Brain pericyte (primary cell): ENCODE results near the gene ZDHHC17.
A peak's percentile ranks its signal among the peaks of the same experiment; 100 is the strongest.
"Not testable (repeated sequence)": the region's sequence is repeated elsewhere in the genome, so short reads cannot be mapped to it uniquely, and the experiment has no call there.

Experiments used
- DNase-seq: peaks from one replicate; pipeline ENCODE4 v3.0.0-alpha.2; 2012; ENCODE audit warnings: low read depth, low spot score

The ZDHHC17 gene, protein sequence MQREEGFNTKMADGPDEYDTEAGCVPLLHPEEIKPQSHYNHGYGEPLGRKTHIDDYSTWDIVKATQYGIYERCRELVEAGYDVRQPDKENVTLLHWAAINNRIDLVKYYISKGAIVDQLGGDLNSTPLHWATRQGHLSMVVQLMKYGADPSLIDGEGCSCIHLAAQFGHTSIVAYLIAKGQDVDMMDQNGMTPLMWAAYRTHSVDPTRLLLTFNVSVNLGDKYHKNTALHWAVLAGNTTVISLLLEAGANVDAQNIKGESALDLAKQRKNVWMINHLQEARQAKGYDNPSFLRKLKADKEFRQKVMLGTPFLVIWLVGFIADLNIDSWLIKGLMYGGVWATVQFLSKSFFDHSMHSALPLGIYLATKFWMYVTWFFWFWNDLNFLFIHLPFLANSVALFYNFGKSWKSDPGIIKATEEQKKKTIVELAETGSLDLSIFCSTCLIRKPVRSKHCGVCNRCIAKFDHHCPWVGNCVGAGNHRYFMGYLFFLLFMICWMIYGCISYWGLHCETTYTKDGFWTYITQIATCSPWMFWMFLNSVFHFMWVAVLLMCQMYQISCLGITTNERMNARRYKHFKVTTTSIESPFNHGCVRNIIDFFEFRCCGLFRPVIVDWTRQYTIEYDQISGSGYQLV

DNA sequence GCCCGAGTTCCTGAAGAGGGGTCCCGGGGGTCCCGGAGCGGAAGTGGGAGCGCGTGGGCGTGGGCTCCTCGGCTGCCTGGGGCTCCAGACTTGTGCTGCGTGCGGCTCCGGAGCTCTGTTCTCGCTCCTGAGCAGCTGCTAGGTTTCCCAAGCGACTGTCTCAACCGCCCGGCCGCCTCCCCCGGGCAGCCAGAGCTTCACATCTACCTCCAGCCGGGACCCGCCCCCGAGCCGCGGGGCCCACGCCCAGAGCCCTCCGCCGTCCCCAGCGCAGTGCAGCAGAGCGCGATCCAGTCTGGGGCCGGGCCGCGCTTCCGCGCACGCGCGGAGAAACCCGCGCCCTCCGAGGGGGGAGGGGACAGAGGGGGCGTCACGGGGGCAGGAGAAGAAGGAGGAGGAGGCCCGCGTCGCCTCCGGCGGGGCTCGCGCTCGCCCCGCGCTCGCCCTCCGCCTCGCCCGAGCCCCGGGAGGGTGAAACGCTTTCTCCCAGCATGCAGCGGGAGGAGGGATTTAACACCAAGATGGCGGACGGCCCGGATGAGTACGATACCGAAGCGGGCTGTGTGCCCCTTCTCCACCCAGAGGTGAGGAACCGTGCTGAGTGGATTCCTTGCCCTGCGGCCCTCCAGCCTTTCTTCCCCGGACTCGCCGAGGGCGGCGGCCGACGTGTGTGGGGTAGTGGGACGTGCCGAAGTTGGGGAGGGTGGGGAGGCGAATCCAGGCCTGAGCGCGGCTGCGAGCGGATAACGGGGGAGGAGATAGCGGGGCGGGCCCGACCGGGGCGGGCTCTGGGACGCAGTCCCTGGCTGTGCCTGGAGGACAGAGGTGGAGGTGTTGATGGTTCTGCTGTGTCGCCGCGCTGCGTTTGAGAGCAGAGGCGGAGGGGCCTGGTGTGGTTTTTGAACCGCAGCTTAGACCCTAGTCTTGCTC is at the start of gene ZDHHC17:
Gene ZDHHC17 (plus strand): TSS at position 370 of the 930 bp plus-strand sequence. CDS start 122 bp downstream, at position 492.
- DNase-seq, result peak; percentile 86

DNA sequence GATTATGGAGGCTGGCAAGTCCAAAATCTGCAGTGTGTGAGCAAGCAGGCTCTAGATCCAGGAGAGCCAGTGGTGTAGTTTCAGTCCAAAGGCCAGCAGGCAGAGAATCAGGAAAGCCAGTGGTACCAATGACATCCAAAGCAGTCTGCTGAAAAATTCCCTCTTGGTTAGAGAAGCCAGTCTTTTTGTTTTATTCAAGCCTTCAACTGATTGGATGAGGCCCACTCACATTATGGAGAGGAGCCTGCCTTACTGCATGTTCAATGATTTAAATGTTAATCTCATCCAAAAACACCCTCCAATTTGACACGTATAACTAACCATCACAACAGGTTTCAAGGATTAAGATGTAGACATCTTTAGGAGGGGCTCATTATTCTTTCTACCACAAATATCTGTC is 49.5 kb upstream of the ZDHHC17 start:
- no peak for DNase-seq

DNA sequence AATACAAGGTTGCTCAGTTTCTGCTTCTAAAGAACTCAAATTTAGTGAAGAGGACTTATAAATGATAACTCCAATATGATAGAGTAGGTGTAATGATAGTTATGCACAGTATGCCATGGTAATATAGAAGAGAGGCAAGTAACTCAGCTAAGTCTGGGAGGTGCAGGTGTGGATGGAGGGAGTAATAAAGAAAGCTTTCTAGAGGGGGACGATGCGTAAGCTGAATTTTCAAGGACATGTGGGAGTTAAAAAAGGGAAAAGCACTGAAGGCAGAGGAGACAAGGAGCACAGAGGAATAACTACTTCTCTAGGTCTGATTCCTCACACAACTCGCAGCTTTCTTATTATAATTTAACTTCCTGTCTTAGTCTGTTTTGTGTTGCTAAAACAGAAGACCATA is 49.1 kb upstream of the ZDHHC17 start:
- DNase-seq, result no peak

DNA sequence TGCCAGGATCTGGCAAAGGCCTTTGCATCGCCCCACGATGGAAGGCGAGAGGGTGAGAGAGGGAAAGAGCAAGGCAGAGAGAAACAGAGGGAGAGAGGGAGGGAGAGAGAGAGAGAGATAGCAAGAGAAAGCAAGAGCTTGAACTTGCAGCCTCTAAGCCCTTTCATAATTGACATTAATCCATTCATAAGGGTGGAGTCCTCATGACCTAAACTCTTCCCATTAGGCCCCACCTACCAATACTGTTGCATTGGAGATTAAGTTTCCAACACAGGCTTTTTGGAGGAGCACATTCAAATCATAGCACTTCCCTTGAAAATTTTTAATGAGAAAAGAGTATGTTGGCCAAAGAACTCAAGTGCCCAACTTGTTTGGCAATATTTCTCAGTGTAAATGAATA is 48.6 kb upstream of the ZDHHC17 start:
- DNase-seq, result no peak

DNA sequence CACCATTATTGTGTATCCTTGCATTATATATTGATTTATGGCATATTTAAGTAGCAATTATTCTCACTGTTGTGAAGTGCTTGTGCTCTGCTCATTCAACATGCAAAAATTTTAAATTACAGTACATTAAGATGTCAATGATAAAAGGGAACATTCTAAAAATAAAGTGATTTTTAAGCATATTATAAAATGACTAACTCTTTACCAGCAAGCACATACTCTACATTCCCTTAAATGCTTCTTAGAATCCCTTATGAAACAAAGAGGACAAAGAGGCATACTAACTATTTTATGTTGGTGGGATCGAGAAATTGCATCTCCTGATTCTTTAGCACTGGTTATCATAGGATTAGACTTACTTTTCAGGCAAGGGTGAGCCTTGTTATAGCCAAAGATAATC is 46.6 kb upstream of the ZDHHC17 start:
- DNase-seq, result no peak

DNA sequence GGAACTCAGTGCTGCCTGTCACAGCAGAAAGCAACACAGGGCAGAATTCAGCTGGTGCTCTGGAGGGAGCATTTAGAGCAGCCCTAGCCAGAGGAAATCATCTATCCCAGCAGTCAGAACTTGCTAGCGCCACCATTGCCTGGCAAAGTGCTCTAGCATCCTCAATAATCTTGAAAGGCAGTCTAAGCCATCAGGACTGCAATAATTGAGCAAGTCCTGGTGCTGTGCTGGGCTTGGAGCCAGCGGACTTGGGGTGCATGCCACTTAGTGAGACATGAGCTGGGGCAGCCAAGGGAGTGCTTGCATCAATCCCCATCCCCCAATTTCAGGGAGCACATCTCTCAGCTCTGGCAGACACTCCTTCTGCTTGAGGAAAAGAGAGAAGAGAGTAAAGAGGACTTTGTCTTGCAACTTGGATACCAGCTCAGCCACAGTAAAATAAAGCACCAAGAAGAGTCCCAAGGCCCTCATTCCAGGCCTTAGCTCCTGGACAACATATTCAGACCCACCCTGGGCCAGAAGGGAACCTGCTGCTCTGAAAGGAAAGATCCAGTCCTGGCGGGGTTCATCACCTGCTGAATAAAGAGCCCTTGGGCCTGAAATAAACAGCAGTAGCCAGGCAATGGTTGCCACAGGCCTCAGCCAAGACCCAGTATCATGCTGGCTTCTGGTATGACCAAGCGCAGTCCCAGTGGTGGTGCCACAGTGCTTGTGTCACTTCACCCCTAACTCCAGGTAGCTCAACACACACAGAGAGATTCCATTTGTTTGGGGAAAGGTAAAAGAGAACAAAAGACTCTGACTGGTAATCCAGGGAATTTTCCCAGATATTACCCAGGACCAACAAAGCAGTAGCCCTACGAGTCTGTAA is 44.5 kb upstream of the ZDHHC17 start:
- no peak for DNase-seq

DNA sequence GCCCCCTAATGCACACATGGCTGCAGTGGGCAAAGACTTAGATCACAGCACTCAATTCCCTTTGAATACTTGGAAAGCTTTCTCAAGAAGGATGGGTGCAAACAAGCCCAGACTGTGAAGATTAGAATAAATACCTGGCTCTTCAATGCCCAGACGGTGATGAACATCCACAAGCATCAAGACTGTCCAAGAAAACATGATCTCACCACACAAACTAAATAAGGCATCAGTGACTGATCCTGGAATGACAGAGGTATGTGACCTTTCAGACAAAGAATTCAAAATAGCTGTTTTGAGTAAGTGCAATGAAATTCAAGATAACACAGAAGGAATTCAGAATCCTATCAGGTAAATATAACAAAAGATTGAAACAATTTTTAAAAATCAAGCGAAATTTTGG is 43.8 kb upstream of the ZDHHC17 start:
- no peak for DNase-seq

DNA sequence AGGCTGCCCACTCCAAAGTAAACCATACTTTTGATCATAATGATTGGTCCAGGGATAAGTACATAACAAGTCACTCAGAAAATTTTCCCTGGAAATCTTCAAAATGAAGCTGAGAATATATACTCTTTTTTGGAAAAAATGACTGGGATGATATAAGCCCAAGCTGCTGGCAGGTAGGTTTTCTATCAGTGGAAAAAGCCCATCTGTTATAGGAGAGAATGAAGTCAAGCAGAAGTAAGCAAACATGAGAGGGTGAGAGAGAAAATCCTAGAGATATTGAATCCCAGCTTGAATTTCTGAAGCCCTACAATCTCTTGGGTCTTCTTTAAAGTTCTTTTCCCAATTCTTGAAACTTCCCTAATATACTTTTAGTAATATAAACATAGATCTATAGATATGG is 37.3 kb upstream of the ZDHHC17 start:
- no peak for DNase-seq

DNA sequence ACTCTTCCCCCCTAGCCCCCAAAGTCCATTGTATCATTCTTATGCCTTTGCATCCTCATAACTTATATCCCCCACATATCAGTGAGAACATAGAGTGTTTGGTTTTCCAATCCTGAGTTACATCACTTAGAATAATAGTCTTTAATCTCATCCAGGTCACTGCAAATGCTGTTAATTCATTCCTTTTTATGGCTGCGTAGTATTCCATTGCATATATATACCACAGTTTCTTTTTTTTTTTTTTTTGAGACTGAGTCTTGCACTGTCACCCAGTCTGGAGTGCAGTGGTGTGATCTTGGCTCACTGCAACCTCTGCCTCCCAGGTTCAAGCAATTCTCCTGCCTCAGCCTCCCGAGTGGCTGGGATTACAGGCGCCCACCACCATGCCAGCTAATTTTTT is 31.7 kb upstream of the ZDHHC17 start:
- not testable (repeated sequence) for DNase-seq

DNA sequence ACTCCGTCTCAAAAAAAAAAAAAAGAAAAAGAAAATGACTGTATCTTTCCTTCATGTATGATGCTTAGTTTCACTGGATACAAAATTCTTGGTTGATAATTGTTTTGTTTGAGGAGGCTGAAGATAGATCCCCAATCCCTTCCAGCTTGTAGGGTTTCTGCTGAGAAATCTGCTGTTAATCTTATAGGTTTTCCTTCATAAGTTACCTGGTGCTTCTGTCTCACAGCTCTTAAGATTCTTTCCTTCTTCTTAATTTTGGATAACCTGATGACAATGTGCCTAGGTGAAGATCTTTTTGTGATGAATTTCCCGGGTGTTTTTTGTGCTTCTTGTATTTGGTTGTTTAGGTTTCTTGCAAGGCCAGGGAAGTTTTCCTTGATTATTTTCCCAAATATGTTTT is 26.2 kb upstream of the ZDHHC17 start:
- not testable (repeated sequence) for DNase-seq

DNA sequence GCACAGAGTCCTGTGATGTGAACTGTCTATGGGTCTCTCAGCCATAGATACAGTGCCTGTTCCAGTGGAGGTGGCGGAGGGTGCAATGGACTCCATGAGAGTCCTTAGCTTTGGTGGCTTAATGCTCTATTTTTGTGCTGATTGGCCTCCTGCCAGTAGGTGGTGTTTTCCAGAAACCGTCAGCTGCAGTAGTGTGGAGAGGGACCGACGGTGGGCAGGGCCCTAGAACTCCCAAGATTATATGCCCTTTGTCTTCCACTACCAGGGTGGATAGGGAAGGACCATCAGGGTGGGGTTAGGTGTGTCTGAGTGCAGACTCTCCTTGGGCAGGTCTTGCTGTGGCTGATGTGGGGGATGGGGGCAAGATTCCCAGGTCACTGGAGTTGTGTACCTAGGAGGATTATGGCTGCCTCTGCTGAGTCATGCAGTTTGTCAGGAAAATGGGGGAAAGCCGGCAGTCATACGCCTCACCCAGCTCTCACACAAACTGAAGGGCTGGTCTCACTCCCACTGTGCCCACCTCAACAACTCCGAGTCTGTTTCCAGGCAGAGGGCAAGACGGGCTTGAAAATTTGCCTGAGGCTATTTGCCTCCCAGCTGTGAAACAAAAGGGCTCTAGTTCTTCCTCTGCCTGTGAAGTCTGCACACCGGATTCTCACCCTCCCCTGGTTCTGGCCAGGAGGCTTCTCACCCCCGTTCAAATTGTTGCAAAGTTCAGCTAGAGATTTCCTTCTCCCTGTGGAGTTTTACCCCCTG is 24.9 kb upstream of the ZDHHC17 start:
- DNase-seq, result no peak

DNA sequence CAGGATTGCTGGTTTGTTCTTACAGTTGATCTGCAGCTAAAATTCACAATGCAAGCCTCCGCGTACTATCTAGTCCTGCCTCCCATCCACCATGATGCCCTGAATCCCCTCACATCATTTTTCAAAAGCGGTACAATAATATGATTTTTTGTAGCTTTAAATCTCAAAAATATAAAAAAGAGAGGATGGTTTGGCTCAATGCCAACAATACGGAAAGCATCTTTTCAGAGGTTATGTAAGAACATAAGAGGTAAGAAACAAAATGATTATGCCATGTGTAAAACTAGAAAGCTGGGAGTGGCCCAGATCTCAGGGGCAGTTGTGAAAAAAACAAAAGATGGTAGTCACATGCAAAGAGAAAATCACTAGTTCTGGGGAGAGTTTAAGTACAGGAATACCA is 24.0 kb upstream of the ZDHHC17 start:
- DNase-seq, result no peak

DNA sequence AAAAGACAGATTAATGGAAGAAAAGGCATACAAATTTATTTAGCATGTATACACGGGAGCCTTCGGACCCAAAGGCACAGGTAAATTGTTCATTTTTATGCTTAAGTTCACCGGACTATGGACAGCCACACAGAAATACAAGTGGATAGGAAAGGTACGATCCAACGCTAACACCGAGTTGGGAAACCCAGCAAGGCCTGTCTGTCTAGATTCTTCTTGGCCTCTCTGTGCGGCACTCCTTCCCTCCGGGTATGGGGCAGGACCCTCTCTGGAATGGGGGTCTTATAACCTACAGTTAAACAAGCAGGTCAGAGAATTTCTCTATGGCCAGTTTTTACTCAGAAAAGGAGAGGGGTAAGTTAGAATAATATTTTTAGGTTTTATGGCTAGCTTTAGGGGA is 23.4 kb upstream of the ZDHHC17 start:
- no peak for DNase-seq

DNA sequence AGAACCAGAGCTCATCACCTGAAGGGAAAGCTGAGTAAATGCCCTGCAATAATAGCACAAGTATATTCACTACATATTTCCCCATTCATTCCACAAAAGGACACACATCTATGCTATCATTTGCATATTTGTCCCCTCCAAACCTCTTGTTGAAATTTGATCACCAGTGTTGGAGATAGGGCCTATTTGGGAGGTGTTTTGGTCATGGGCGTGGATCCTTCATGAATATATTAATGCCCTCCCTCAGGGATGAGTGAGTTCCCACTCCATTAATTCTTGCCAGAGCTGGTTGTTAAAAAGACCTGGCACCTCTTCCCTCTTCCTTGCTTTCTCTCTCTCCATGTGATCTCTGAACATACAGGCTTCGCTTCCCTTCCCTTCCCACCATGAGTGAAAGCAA is 18.6 kb upstream of the ZDHHC17 start:
- no peak for DNase-seq

DNA sequence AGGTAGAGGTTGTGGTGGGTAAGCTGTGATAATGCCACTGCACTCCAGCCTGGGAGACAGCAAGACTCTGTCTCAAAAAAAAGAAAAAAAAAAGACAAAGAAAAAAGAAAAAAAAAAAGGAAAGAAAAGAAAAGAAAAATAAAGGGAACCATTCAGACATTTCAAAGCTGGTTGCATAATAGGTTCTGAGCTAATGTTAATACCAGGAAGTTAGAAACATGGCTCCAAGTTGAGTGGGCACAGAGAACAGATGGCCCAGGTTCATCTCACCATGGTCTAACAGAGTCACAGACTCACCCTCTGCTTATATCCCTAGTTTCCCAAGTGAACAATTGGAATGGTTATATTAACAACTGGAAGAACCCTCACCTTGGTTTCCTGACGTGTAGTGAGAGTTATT is 17.4 kb upstream of the ZDHHC17 start:
- DNase-seq, result no peak

DNA sequence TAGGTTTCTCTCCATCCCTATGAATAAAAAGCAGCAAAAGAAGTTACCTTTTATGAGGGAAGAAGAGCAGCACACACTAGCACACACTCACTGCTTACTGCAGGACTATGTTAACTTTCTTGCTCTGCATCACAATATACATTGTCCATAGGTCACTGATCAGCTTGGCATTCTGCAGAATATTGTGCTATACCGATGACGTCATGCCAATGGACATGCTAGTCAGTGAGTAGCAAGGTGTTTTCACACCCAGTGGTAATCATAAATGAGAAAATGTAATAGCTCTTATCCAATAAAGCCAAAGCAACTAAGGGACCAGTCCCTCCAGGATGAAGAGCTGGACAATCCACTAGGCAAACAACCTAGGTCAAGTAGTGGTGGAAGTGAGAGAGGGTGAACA is 16.7 kb upstream of the ZDHHC17 start:
- DNase-seq, result no peak

DNA sequence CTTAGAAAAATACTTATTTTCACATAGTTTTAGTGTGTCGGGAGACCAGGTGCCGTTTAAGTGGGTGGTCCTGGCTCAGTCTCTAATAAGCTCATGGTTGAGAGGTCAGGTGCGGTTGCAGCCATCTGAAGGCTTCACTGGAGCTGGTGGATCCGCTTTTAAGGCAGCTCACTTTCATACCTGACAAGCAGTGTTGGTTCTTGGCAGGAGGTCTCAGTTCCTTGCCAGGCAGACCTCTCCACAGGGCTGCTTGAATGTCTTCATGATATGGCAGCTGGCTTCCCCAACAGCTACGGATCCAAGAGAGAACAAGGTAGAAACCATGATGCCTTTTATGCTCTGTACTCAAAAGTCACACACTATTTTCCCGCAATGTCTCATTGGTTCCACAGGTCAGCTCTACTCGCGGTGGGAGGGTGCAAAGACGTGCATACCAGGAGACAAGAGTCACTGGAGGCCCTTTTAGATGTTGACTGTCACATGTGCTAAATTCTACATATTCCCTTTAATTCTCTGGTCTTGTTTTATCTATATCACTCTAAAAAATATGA is 8.0 kb upstream of the ZDHHC17 start:
- DNase-seq, result no peak

DNA sequence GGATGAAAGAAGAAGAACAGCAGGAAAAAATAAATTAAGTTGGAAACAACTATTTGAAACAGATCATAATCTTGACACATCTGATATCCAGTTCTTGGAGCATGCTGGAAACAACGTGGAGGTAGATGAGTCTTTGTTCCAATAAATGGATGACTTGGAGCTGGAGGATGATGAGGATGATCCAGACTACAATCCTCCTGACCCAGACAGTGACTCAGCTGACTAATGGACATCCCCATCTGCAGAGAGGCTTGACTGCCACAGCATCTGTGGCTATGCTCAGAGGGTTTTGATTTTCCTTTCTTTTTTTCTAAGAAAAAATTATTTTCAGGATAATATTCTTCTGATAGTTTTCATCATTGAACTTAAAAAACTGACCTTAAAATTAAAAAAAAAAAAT is 6.2 kb upstream of the ZDHHC17 start:
- DNase-seq, result no peak

DNA sequence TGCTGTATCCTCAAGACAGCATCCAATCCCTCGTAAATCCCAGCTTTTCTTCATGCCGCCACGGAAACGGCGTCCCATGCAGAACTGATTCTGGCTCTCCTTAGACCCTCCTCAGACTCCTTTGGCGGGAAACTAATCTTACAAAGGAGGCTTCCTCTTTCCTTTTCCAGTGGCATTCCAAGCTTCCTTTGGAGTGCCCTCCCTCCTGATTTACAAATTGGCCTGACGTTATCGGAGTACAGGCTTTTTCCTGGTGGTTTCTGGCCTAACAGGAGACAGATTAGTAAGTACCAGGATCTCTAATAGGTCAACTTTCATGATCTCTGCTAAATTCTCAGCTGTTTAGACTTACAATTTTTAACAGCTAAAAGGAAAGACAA is 1.3 kb upstream of the ZDHHC17 start:
- no peak for DNase-seq

DNA sequence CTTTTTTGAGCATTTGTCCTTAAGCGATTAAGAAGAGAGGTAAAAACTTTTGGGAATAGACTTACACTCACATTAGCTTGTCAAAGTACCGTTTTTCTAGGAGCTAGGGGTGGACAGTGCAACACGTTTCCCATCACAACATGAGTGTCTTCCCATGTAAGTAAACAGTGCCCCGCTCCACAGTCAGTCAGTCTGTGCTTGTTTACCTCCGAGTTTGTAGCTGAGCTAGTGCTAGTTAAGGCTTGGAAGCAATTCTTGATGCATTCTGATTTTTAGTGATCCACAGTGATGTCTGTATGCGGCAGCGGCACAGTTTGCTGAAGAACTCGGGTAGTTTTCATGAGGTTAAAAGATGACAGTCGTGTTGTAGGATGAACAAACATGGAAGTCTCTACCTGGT is 941 bp downstream of the ZDHHC17 start:
- DNase-seq, result no peak
